Measurements from ENCODE around the gene CDH13.

- TF ChIP-seq CTCF (IDR thresholded peaks at IDR 0.05; ENCODE audit: borderline replicate concordance, extremely low read depth, low read length, poor library complexity, severe bottlenecking) (no peak), EZH2 (IDR thresholded peaks at IDR 0.05; ENCODE audit: borderline replicate concordance, low read depth, low read length, severe bottlenecking) (no peak)
Measured at GRCh38 chr16:83023640-83024039, 396.9 kb downstream of the CDH13 start.
